Measurements from ENCODE around the gene BANF2. TPM values are rescaled to one million over a fixed set of nuclear protein-coding genes. Genes with fewer than 3 reads are reported as not detected.

BANF2 gene
- total and polyA plus RNA-seq, 2 of the 13 experiments (the other 11 are each of a cell fraction or from before 2014, with no cell fraction given): 0.35 TPM; not detected in 1

DNA sequence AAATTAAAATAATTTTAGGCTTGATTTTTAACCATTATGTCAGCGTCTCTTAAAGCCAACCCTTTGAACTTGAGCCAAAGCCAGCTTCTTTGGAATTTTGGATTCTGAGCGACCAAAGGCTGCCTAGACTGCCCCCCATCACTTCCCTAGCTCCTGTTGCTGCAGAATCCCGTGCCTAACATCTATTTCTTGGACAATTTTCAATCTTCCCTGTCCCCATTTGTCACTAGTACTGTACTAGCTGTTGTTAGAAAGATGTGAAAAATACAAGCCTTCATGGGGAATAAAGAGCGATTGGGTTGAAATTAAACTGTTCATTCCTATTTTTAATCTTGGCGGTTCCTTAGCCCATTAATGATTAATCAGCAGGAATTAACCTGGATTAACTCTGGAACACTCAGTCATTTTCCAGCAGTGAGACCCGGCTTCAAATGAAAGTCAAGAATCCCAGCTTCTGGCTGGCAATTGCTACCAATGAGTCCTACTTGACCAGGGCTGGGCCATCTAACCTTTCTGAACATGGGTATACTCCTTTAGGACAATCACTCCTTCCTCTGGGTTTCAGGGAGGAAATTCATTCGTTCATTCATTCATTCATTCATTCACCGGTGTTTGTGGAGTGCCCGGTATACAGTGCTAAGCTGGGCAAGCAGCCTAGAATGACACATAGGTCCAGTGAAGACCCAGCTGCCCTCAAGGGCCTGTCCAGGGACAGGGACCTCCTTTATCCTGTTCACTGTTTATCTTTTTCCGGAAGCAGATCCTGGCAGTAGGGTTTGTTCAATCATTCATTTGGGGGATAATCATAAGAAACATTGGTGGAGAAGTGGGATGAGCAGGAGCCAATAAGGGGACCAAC, 16.3 kb upstream of the BANF2 start (continued):
- TF ChIP-seq ZNF225 (CRISPR knock-in tag; IDR thresholded peaks at IDR 0.05) (peak; percentile 16; the same call in 1 of the 2 replicates), ZNF607 (CRISPR knock-in tag; IDR thresholded peaks at IDR 0.05; ENCODE audit: borderline replicate concordance) (no peak), ZC3H13 (CRISPR knock-in tag; IDR thresholded peaks at IDR 0.05) (no peak), MAFK (conservative IDR thresholded peaks at IDR 0.05 in 1 of 2, IDR thresholded peaks at IDR 0.05 in 1 of 2; ENCODE audit: low read length in 2 of 2) (peak; percentile 78 to 79), NCOA1 (CRISPR knock-in tag; IDR thresholded peaks at IDR 0.05) (0 out of 2 replicates have a peak, but pooled peaks have one; percentile 27), ETV5 (CRISPR knock-in tag; IDR thresholded peaks at IDR 0.05; ENCODE audit: borderline replicate concordance) (peak; percentile 56), NR2C2 (CRISPR knock-in tag; IDR thresholded peaks at IDR 0.05; ENCODE audit: borderline replicate concordance) (no peak), ZNF552 (CRISPR knock-in tag; IDR thresholded peaks at IDR 0.05; ENCODE audit: borderline replicate concordance) (no peak), MYNN (CRISPR knock-in tag; IDR thresholded peaks at IDR 0.05; ENCODE audit: low read depth) (0 out of 2 replicates have a peak, but pooled peaks have one; percentile 17), ZNF569 (CRISPR knock-in tag; IDR thresholded peaks at IDR 0.05; ENCODE audit: borderline replicate concordance) (peak; percentile 24; the same call in 1 of the 2 replicates), ZNF577 (CRISPR knock-in tag; IDR thresholded peaks at IDR 0.05; ENCODE audit: borderline replicate concordance, low read depth) (no peak)
- TF ChIP-seq, protein P1, sequence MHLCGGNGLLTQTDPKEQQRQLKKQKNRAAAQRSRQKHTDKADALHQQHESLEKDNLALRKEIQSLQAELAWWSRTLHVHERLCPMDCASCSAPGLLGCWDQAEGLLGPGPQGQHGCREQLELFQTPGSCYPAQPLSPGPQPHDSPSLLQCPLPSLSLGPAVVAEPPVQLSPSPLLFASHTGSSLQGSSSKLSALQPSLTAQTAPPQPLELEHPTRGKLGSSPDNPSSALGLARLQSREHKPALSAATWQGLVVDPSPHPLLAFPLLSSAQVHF (CRISPR knock-in tag; IDR thresholded peaks at IDR 0.05): no peak

Data from HepG2 (cell line).